ENCODE measurements around the gene GABRP.
"Not testable (repeated sequence)": the region's sequence is repeated elsewhere in the genome, so short reads cannot be mapped to it uniquely, and the experiment has no call there.

GABRP gene

DNA sequence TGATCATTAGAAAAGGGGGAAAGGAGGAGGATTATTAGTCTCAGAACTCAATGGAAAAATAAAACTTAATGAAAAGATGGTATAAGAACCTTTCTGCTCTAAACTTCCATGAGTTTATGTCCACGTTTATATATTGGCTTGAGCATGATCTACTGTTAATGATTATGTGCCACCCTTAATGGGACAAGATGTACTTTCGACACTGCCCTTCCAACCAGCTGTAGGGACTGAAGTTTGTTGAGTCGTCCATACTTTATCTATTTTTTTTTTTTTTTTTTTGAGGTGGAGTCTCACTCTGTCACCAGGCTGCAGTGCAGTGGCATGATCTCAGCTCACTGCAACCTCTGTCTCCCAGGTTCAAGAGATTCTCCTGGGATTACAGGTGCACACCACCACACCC, 25.0 kb upstream of the GABRP start:
- Histone ChIP-seq H3K4me1 (ENCODE audit: low read length) (peaks cover 21% of the 10 kb centered on the region), H2AFZ (ENCODE audit: low read depth, low read length) (no peak overlapping the region), H3K36me3 (replicated peaks; ENCODE audit: low read depth, low read length) (no peaks in the 10 kb centered on the region), H3K27ac (ENCODE audit: low read length) (no peak overlapping the region), H3K9me3 (ENCODE audit: insufficient read depth, low read length) (no peaks in the 10 kb centered on the region), H3K79me2 (ENCODE audit: low read length) (no peaks in the 10 kb centered on the region), H4K20me1 (ENCODE audit: insufficient read depth, low read length) (no peaks in the 10 kb centered on the region; the same call in 1 of the 2 replicates), H3K9ac (ENCODE audit: low read length) (no peak overlapping the region), H3K27me3 (ENCODE audit: low read depth, low read length) (peaks cover 66% of the 10 kb centered on the region), H3K4me2 (ENCODE audit: low read length) (no peak overlapping the region), H3K4me3 (ENCODE audit: low read length) (no peak overlapping the region)
- TF ChIP-seq, protein P1, sequence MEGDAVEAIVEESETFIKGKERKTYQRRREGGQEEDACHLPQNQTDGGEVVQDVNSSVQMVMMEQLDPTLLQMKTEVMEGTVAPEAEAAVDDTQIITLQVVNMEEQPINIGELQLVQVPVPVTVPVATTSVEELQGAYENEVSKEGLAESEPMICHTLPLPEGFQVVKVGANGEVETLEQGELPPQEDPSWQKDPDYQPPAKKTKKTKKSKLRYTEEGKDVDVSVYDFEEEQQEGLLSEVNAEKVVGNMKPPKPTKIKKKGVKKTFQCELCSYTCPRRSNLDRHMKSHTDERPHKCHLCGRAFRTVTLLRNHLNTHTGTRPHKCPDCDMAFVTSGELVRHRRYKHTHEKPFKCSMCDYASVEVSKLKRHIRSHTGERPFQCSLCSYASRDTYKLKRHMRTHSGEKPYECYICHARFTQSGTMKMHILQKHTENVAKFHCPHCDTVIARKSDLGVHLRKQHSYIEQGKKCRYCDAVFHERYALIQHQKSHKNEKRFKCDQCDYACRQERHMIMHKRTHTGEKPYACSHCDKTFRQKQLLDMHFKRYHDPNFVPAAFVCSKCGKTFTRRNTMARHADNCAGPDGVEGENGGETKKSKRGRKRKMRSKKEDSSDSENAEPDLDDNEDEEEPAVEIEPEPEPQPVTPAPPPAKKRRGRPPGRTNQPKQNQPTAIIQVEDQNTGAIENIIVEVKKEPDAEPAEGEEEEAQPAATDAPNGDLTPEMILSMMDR (IDR thresholded peaks at IDR 0.05; ENCODE audit: low read depth, low read length) = no peak
- TF ChIP-seq EZH2phosphoT487 (IDR thresholded peaks at IDR 0.05; ENCODE audit: low read depth) = no peak

DNA sequence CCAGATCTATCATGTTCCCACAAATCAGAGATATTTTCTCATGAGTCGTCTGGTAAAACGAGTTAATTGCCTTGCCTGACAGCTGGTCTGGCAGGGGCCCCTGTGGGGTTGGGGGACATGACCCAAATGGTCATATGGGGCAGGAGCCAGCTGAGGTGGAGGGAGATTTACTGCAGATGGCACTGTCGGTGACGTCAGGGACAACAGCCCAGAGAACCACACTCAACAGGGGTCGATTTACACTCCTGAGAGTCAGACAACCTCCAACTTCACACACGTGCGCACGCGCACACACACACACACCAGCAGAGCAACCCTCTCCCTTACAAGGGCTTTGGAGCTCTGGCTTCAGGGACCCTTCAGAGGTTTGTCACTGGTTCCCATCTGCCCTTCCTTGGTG, 23.4 kb upstream of the GABRP start:
- TF ChIP-seq, protein P1 (IDR thresholded peaks at IDR 0.05; ENCODE audit: low read depth, low read length) = no peak
- TF ChIP-seq EZH2phosphoT487 (IDR thresholded peaks at IDR 0.05; ENCODE audit: low read depth) = no peak
- Histone ChIP-seq H3K9ac (ENCODE audit: low read length) (no peak overlapping the region), H3K79me2 (ENCODE audit: low read length) (no peaks in the 10 kb centered on the region), H3K27ac (ENCODE audit: low read length) (no peak overlapping the region), H3K4me3 (ENCODE audit: low read length) (no peak overlapping the region), H2AFZ (ENCODE audit: low read depth, low read length) (no peak overlapping the region), H4K20me1 (ENCODE audit: insufficient read depth, low read length) (no peaks in the 10 kb centered on the region), H3K36me3 (replicated peaks; ENCODE audit: low read depth, low read length) (no peaks in the 10 kb centered on the region), H3K9me3 (ENCODE audit: insufficient read depth, low read length) (no peaks in the 10 kb centered on the region), H3K27me3 (ENCODE audit: low read depth, low read length) (peaks cover 61% of the 10 kb centered on the region), H3K4me1 (ENCODE audit: low read length) (peaks cover 21% of the 10 kb centered on the region), H3K4me2 (ENCODE audit: low read length) (no peak overlapping the region)

DNA sequence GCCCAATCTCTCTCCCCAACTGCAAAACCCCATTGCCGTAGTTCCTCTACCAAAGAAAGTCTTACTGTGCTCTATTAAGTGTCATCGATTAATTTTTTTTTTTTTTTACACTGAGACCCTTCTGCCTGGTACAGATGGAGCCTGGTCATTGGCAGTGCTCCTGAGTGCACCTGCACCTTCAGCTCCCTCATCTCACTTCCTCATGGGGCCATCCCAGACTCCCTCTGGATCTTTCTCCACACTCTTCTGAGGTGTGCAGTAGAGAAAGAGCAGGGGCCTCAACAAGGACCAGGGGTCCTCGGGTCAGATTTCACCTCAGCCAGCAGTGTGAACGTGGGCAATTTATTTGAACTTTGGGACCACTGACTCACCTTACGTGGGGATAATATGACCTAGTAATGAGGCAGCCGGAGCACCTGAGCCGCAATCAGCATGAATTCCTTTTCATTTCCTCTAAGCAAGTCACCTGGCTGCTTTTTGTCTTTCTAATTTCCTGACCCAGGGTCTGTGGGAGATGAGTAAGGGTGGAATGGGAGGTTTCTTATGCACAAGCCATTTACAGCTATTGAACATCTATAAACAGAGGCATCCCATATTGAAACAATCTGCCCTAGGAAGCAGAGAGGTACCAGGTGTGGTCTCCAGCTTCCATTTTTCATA, 22.3 kb upstream of the GABRP start:
- Histone ChIP-seq H3K27ac (ENCODE audit: low read length) (no peak overlapping the region), H3K9ac (ENCODE audit: low read length) (no peak overlapping the region), H3K36me3 (replicated peaks; ENCODE audit: low read depth, low read length) (no peaks in the 10 kb centered on the region), H2AFZ (ENCODE audit: low read depth, low read length) (no peak overlapping the region), H3K27me3 (ENCODE audit: low read depth, low read length) (peaks cover 50% of the 10 kb centered on the region), H3K4me2 (ENCODE audit: low read length) (no peak overlapping the region), H3K79me2 (ENCODE audit: low read length) (no peaks in the 10 kb centered on the region), H4K20me1 (ENCODE audit: insufficient read depth, low read length) (no peaks in the 10 kb centered on the region), H3K4me1 (ENCODE audit: low read length) (peaks cover 21% of the 10 kb centered on the region), H3K9me3 (ENCODE audit: insufficient read depth, low read length) (no peaks in the 10 kb centered on the region), H3K4me3 (ENCODE audit: low read length) (no peak overlapping the region)
- TF ChIP-seq, protein P1 (IDR thresholded peaks at IDR 0.05; ENCODE audit: low read depth, low read length) = no peak
- no peak for TF ChIP-seq EZH2phosphoT487 (IDR thresholded peaks at IDR 0.05; ENCODE audit: low read depth)

DNA sequence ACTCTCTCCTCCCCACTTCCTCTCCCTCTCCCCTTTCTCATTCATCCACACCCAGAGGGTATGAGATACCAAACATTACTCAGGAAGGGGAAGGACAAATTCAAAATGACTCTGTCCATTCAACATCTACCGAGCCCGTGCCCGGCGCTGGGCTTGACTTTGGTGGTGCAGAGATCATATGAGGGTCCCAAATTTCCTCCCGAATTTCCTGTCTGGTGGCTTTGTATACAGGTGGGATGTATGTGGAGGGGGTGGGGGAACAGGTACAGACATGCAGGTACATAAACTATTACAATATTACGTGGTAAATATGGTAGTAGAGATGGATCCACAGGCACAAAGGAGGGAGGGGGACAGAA, 21.8 kb upstream of the GABRP start:
- peaks cover 46% of the 10 kb centered on the region for H3K27me3 ChIP-seq (ENCODE audit: low read depth, low read length)
- no peak overlapping the region for H3K27ac ChIP-seq (ENCODE audit: low read length)
- H3K36me3 ChIP-seq (replicated peaks; ENCODE audit: low read depth, low read length) = no peaks in the 10 kb centered on the region
- H3K4me2 ChIP-seq (ENCODE audit: low read length) = no peak overlapping the region
- no peak overlapping the region for H2AFZ ChIP-seq (ENCODE audit: low read depth, low read length)
- H4K20me1 ChIP-seq (ENCODE audit: insufficient read depth, low read length) = no peaks in the 10 kb centered on the region
- TF ChIP-seq EZH2phosphoT487 (IDR thresholded peaks at IDR 0.05; ENCODE audit: low read depth) = no peak
- TF ChIP-seq, protein P1 (IDR thresholded peaks at IDR 0.05; ENCODE audit: low read depth, low read length) = no peak
- H3K4me1 ChIP-seq (ENCODE audit: low read length) = peaks cover 20% of the 10 kb centered on the region
- H3K79me2 ChIP-seq (ENCODE audit: low read length) = no peaks in the 10 kb centered on the region
- H3K9ac ChIP-seq (ENCODE audit: low read length) = no peak overlapping the region
- H3K4me3 ChIP-seq (ENCODE audit: low read length) = no peak overlapping the region
- H3K9me3 ChIP-seq (ENCODE audit: insufficient read depth, low read length) = no peaks in the 10 kb centered on the region

DNA sequence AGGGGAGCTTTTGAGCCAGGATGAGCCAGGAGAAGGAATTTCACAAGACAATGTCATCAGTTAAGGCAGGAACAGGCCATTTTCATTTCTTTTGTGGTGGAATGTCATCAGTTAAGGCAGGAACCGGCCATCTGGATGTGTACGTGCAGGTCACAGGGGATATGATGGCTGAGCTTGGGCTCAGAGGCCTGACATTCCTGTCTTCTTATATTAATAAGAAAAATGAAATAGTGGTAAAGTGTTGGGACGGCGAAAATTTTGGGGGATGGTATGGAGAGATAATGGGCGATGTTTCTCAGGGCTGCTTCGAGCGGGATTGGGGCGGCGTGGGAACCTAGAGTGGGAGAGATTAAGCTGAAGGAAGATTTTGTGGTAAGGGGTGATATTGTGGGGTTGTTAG, 21.2 kb upstream of the GABRP start:
- H3K9ac ChIP-seq (ENCODE audit: low read length); H4K20me1 ChIP-seq (ENCODE audit: insufficient read depth, low read length); H3K79me2 ChIP-seq (ENCODE audit: low read length); H3K27ac ChIP-seq (ENCODE audit: low read length); H3K9me3 ChIP-seq (ENCODE audit: insufficient read depth, low read length); H3K36me3 ChIP-seq (replicated peaks; ENCODE audit: low read depth, low read length); H2AFZ ChIP-seq (ENCODE audit: low read depth, low read length); H3K4me2 ChIP-seq (ENCODE audit: low read length); H3K4me3 ChIP-seq (ENCODE audit: low read length): not testable (repeated sequence)
- H3K4me1 ChIP-seq (ENCODE audit: low read length) = peaks cover 14% of the 10 kb centered on the region
- H3K27me3 ChIP-seq (ENCODE audit: low read depth, low read length) = peaks cover 41% of the 10 kb centered on the region

DNA sequence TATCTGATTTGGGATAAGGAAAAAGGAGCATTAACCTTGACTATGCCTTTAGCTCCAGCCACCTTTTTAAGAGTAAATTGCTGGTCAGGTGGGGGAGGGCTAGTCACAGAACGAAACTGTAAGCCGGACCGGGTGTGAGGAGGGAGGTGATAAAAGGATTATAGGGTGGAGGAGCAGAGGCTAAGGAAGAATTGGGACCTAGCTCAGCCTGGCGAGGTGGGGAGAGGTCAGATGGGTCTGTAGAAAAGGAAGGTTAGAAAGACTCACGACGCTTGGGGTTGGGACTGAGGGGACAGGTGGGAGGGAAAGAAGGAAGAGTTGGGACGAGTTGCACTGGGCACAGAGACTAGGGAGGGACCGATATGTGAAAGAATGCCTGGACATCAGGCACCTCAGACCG, 17.7 kb upstream of the GABRP start:
- H3K79me2 ChIP-seq (ENCODE audit: low read length); H2AFZ ChIP-seq (ENCODE audit: low read depth, low read length); H3K27ac ChIP-seq (ENCODE audit: low read length); H3K36me3 ChIP-seq (replicated peaks; ENCODE audit: low read depth, low read length); H3K4me1 ChIP-seq (ENCODE audit: low read length); H3K9ac ChIP-seq (ENCODE audit: low read length); H3K4me3 ChIP-seq (ENCODE audit: low read length); H4K20me1 ChIP-seq (ENCODE audit: insufficient read depth, low read length); H3K9me3 ChIP-seq (ENCODE audit: insufficient read depth, low read length); H3K4me2 ChIP-seq (ENCODE audit: low read length): not testable (repeated sequence)
- H3K27me3 ChIP-seq (ENCODE audit: low read depth, low read length) = peaks cover 40% of the 10 kb centered on the region

All from OCI-LY3 (cell line).